Measurements from ENCODE around the gene PTPRO.

The PTPRO gene

DNA sequence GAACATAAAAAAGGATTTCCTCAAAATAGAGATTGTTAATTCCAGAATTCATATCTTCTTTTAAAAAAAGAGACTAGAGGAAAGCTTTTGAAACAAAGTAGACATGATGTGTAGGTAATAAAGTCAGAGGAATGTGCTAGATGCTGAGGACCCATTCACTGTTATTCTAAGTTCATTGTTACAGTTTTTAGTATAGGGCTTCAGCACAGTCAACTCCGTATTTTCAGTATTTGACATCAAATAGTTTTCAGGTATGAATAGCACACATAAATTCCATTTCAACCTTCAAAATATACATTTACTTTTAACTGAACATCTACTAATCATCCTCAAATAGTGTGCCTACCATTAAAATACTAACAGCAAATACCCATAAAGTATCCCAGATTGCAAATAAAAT is 239.1 kb downstream of the PTPRO start:
- TF ChIP-seq CTCF (IDR thresholded peaks at IDR 0.05; ENCODE audit: low read depth, low read length) = no peak
- no peak overlapping the region for H3K4me3 ChIP-seq (replicated peaks in 1 of 2; ENCODE audit: low read depth in 2 of 2, low read length in 2 of 2)
- no peak for DNase-seq (ENCODE audit: low read depth in 2 of 2)

DNA sequence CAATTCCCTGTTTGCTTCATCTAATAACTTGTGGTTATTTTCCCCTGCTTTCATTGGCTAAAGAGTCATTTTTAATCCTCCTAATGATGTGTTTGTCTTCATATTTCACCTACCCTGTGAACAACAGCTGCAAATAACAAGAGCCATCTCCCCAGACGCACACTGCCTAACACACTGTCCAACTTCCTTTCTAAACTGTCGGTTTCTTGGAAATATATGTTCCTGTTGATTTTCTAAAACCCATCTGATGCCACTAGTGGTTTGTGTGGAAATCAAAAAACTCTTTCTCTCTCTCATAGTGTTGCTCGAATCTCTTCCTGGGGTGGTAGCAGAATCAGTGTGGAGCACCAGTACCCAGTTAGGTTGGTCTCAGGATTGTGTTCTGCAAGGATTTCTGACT is 240.0 kb downstream of the PTPRO start:
- H3K4me3 ChIP-seq (replicated peaks in 1 of 2; ENCODE audit: low read depth in 2 of 2, low read length in 2 of 2) = no peak overlapping the region
- no peak for DNase-seq (ENCODE audit: low read depth in 2 of 2)
- TF ChIP-seq CTCF (IDR thresholded peaks at IDR 0.05; ENCODE audit: low read depth, low read length) = no peak

GRCh38 chr12:15563663-15564062 is 241.4 kb downstream of the PTPRO start:
- DNase-seq (ENCODE audit: low read depth in 2 of 2) = peak; percentile 81 to 84
- no peak overlapping the region for H3K4me3 ChIP-seq (replicated peaks in 1 of 2; ENCODE audit: low read depth in 2 of 2, low read length in 2 of 2)
- TF ChIP-seq CTCF (IDR thresholded peaks at IDR 0.05; ENCODE audit: low read depth, low read length) = no peak

- no peak overlapping the region for H3K4me3 ChIP-seq (replicated peaks in 1 of 2; ENCODE audit: low read depth in 2 of 2, low read length in 2 of 2)
- DNase-seq (ENCODE audit: low read depth in 2 of 2) = no peak
- no peak for TF ChIP-seq CTCF (IDR thresholded peaks at IDR 0.05; ENCODE audit: low read depth, low read length)
Observed at GRCh38 chr12:15574353-15574752, 252.0 kb downstream of the PTPRO start.

GRCh38 chr12:15575671-15576541 is 253.6 kb downstream of the PTPRO start:
- TF ChIP-seq CTCF (IDR thresholded peaks at IDR 0.05; ENCODE audit: low read depth, low read length) = no peak
- no peak overlapping the region for H3K4me3 ChIP-seq (replicated peaks in 1 of 2; ENCODE audit: low read depth in 2 of 2, low read length in 2 of 2)
- no peak for DNase-seq (ENCODE audit: low read depth in 2 of 2)

DNA sequence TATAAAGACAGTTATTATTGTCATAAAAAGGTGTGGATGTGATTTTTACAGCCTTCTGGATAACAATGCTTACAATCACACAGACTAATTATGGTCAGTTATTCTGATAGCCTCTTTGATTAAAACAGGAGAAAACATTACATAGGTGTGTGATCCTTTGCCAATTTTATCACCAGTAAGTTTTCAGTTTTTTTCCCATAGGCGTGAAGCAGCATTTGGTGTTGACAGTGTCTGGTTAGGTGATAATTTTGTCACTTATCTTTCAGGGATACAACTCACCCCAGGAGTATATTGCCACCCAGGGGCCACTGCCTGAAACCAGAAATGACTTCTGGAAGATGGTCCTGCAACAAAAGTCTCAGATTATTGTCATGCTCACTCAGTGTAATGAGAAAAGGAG is 258.1 kb downstream of the PTPRO start:
- TF ChIP-seq CTCF (IDR thresholded peaks at IDR 0.05; ENCODE audit: low read depth, low read length) = no peak
- DNase-seq (ENCODE audit: low read depth in 2 of 2) = no peak
- H3K4me3 ChIP-seq (replicated peaks in 1 of 2; ENCODE audit: low read depth in 2 of 2, low read length in 2 of 2) = no peak overlapping the region
